DMS 273 treated with DMSO at 0.1 percent for 48 hours (cell line): Measurements from ENCODE around the gene TRMT6.

ENCODE experiments used
- DNase-seq: peaks from one replicate; lab custom pipeline; 2025; lab: John Stamatoyannopoulos, UW

The TRMT6 gene

GRCh38 chr20:5899444-5899843 is 50.9 kb downstream of the TRMT6 start:
- DNase-seq: no peak

DNA sequence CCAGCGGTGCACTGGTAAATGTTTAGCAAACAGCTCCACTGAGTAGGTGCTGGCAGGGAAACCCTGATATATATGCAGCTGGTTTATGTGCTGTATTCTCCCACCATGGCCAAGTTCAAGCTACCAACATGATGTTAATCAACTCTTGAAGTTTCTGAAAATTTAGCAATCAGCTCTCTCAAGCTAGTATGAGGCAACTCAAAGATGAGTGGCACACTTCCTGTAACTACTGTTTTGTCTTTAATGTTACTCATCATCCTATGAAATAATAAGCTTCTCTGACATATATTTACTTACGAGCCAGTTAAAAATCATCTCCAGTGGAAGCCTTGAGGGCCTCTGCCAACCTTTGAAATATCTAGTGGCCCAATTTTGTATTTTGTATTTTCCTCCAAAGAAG is 54.7 kb downstream of the TRMT6 start:
- no peak for DNase-seq

- no peak for DNase-seq
Observed at GRCh38 chr20:5893621-5894020, 56.7 kb downstream of the TRMT6 start.

- no peak for DNase-seq
Observed at GRCh38 chr20:5893052-5893451, 57.3 kb downstream of the TRMT6 start.

DNA sequence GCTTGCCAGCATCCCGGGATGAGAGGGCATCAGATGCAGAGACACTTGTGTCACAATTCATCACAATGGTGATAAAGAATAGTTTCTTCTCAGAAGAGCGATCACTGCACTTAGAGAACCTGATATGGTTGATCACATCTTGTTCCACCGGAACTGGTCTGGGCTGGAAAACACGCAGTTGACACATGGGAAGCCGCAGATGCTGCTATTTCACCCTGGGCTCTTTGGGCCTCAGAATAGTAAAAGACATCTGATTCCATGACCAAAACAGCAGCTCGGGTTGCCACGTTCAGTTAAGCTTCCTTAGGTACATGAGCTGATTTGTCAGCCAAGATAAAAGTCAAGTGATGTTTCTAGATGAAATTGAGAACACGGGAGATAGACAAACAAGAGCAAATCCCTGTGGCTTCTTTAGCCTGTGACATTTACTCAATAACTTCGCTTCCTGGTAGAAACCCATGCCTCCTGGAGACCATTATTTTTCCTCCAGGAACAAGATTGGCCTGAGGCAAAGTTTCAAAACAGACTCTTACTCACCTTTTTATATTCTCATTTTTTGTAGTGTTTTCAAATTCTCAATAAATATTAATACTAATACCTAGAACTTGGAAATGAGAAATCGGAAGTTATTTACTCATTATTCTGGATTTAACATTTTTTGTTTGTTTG is 59.4 kb downstream of the TRMT6 start:
- no peak for DNase-seq

DNA sequence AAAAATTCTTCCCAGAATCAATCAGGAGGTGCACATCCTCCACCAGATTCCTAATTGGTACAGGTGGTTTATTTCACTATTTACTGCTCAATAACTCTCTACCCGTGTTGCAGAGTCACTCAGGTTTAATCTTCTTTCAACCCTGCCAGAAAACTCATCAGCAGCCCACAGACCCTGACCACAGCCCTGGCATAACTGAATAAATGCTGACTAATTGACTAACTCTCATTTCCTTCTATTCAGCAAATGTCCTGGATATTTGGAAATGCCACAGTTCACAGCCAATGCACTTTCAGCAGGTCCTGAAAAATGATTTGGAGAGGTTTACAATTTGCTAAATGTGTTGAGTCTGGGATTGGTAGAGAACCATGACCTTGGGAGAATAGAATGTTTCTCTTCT is 62.3 kb downstream of the TRMT6 start:
- DNase-seq: no peak

DNA sequence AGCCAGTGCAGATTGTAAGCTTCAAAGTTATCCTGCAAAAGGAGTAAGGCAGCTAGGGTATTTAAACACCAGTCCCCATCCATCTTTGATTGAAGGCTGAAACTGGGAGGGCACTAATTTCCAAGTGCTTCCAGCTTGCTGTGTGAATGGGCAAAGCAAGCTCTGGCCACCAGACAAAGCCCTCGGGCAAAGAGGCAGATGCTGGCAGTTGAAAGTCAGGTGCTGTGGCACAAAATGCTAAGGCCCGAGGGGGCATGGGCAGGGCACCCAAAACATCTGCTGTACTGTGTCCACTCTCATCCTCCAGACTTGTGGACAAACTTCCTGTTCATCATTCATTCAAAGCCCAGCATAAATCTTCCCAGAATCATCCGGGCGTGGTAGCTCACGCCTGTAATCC is 62.9 kb downstream of the TRMT6 start:
- no peak for DNase-seq
